ENCODE measurements around the gene ERVMER34-1. TPM values are rescaled to one million over a fixed set of nuclear protein-coding genes. Genes with fewer than 3 reads are reported as not detected.

The ERVMER34-1 gene
- total RNA-seq, 1 donor from 2014 or later: 8.7 TPM

Other genes with a start within 250 kb of the ERVMER34-1 start
- gene USP46, start 92.1 kb downstream of the ERVMER34-1 start, total RNA-seq: 21.9 and 44.6 TPM in 2 replicates
- 4.7 and 21.2 TPM in 2 replicates for gene RASL11B, start 110.9 kb upstream of the ERVMER34-1 start, total RNA-seq

Measured in renal cortical epithelial cell (primary cell).